Lower lobe of right lung (tissue), 2 donors: Measurements from ENCODE around the gene GAS7. TPM values are rescaled to one million over a fixed set of nuclear protein-coding genes. Genes with fewer than 3 reads are reported as not detected.

ENCODE experiments used
- ATAC-seq, 2 donors: fragments of 200-7000 bp; cut with Tn5 transposase; one replicate each; pipeline ENCODE4 v1.9.1; 2020 to 2022; ENCODE audit warnings: mild to moderate bottlenecking in 2 of 2, moderate library complexity in 2 of 2
- DNase-seq: peaks from one replicate; pipeline ENCODE4 v3.0.0-alpha.2; 2020
- H3K27ac ChIP-seq: fragments of 200-600 bp; one replicate; pipeline ENCODE4 v1.8.0; 2022
- H3K27me3 ChIP-seq: fragments of 200-600 bp; one replicate; pipeline ENCODE4 v1.8.0; 2022; ENCODE audit warnings: low read depth
- H3K36me3 ChIP-seq: fragments of 200-600 bp; one replicate; pipeline ENCODE4 v1.8.0; 2022; ENCODE audit warnings: mild to moderate bottlenecking
- H3K4me1 ChIP-seq: fragments of 200-600 bp; one replicate; pipeline ENCODE4 v1.8.0; 2022
- H3K4me3 ChIP-seq: fragments of 200-600 bp; one replicate; pipeline ENCODE4 v1.8.0; 2022; ENCODE audit warnings: mild to moderate bottlenecking
- H3K9me3 ChIP-seq: fragments of 200-600 bp; one replicate; pipeline ENCODE4 v1.8.0; 2022
- intact Hi-C: fragments of 100-400 bp; cut with DNase I; formaldehyde crosslinking; loops from one replicate; pipeline ENCODE4 v1.11.0; 2022
- total RNA-seq: library from RNA; stranded (reverse); fragmentation: NEBNext Ultra II Directional; extraction: Animal tissue kit (Norgen Biotek cat#: 25700); gene quantifications from one replicate; pipeline ENCODE4 v1.2.1, GENCODE V29; 2021
- TF ChIP-seq, protein P1 (sequence below): fragments of 200-600 bp; IDR thresholded peaks from one replicate; pipeline ENCODE4 v1.8.0; 2022; ENCODE audit warnings: antibody characterized with exemption, mild to moderate bottlenecking
- donor health status: DM: no; HTN: yes; CAD: no; lungs with severe emphysema.

GAS7 gene
- total RNA-seq, 1 donor from 2014 or later: 54.1 TPM

DNA sequence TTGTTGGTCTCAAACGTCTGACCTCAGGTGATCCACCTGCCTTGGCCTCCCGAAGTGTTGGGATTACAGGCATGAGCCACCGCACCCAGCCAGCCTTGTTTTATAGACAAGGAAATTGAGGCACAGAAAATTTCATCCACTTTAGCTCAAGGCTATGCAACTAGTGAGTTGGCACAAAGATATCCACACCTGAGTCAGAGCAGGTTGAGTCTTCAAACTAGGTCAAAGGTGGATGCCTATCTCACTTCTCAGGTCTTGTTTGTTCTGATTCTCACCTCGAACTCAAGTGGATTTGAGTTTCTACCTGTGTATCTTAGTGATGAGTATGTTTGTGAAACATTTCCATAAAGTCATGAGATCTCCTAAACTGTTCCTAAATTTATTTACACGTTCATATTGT lies 35.6 kb upstream of the GAS7 start:
- Histone ChIP-seq H3K4me1 (no peaks in the 10 kb centered on the region), H3K27ac (no peak overlapping the region), H3K4me3 (no peak overlapping the region), H3K36me3 (no peaks in the 10 kb centered on the region), H3K9me3 (no peaks in the 10 kb centered on the region), H3K27me3 (no peaks in the 10 kb centered on the region)
- intact Hi-C loops: no loop called here
- TF ChIP-seq, protein P1, sequence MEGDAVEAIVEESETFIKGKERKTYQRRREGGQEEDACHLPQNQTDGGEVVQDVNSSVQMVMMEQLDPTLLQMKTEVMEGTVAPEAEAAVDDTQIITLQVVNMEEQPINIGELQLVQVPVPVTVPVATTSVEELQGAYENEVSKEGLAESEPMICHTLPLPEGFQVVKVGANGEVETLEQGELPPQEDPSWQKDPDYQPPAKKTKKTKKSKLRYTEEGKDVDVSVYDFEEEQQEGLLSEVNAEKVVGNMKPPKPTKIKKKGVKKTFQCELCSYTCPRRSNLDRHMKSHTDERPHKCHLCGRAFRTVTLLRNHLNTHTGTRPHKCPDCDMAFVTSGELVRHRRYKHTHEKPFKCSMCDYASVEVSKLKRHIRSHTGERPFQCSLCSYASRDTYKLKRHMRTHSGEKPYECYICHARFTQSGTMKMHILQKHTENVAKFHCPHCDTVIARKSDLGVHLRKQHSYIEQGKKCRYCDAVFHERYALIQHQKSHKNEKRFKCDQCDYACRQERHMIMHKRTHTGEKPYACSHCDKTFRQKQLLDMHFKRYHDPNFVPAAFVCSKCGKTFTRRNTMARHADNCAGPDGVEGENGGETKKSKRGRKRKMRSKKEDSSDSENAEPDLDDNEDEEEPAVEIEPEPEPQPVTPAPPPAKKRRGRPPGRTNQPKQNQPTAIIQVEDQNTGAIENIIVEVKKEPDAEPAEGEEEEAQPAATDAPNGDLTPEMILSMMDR: no peak
- DNase-seq (no peak), ATAC-seq (no peak)

DNA sequence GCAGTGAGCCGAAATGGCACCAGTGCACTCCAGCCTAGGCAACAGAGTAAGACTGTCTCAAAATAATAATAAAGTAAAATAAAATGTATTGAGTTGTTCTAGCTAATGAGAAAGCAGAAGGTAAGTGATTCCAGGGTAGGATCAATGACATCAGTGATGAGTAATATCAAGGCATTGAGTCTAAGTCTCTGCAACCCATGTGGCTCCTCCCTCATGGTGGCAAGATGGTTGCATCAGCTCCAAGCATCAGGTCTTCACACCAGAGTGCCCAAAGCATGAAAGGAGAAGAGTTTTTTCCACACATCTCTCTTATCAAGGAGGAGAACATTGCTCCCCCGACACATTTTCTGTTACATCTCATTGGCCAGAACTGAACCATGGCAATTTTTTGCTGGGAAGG lies 34.8 kb upstream of the GAS7 start:
- Histone ChIP-seq H3K4me3 (no peak overlapping the region), H3K4me1 (no peaks in the 10 kb centered on the region), H3K27ac (no peak overlapping the region), H3K9me3 (no peaks in the 10 kb centered on the region), H3K36me3 (no peaks in the 10 kb centered on the region), H3K27me3 (no peaks in the 10 kb centered on the region)
- ATAC-seq: no peak
- DNase-seq: no peak
- intact Hi-C loops: no loop called here
- TF ChIP-seq, protein P1: no peak

DNA sequence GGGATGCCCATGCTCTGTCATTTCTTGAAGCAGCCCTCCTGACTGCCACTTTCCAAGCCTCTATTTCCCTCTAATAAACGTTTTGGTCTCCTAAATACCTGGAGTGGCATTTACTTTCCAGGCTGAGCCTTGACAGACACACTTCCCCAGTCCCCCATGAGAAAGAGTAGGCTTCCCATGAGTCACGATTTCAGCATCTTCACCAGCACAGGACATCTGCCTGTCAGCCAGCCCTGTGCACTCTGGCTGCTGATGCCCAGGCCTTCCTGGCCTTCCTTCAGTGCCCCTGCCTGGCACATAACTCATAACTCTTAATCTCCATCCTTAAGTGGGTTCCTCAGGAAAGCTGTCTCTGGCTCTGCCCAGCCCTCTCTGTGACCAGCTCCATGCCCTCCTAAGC lies 30.8 kb upstream of the GAS7 start:
- Histone ChIP-seq H3K4me1 (peaks cover 5% of the 10 kb centered on the region), H3K27ac (no peak overlapping the region), H3K27me3 (no peaks in the 10 kb centered on the region), H3K9me3 (no peaks in the 10 kb centered on the region), H3K36me3 (no peaks in the 10 kb centered on the region), H3K4me3 (no peak overlapping the region)
- intact Hi-C loops: no loop called here
- no peak for ATAC-seq
- TF ChIP-seq, protein P1: no peak
- DNase-seq: no peak

GRCh38 chr17:10226930-10227695 lies 28.7 kb upstream of the GAS7 start:
- no peaks in the 10 kb centered on the region for H3K36me3 ChIP-seq
- no peaks in the 10 kb centered on the region for H3K27me3 ChIP-seq
- intact Hi-C loops: no loop called here
- TF ChIP-seq, protein P1: peak; percentile 81
- no peak overlapping the region for H3K27ac ChIP-seq
- DNase-seq (peak; percentile 67), ATAC-seq (peak; percentile 76 to 84)
- H3K4me1 ChIP-seq: peaks cover 5% of the 10 kb centered on the region
- H3K4me3 ChIP-seq: no peak overlapping the region
- no peaks in the 10 kb centered on the region for H3K9me3 ChIP-seq

DNA sequence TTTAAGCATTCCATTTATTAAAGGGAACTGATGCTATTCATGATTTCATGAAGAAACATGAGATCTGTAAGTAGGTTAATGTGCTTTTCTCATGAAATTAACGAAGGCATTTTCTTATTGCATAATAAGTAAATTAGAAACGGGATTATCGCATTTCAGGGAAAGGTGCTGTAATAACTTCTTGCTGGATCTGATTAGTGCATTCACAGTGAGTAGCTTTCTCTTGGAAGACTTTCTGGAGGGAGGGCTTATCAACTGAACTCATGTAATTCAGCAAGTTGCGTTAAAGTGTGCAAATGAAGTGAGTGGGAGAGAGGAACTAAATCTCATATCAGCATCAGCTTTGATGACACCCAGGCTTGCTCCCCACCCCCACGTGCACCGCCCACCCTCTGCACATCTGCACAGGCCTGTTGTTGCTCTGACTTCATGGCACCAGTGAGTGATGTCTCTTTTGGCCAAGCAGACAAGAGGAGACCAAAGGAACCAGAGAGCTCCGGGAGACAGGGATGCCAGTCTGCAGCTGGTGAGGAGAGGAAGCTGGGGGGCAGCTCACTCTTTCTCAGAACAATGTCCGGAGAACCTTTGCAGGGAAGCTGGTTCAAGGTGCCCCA lies 26.3 kb upstream of the GAS7 start:
- no peaks in the 10 kb centered on the region for H3K27me3 ChIP-seq
- no peaks in the 10 kb centered on the region for H3K9me3 ChIP-seq
- no peak for ATAC-seq
- no peak overlapping the region for H3K4me3 ChIP-seq
- H3K36me3 ChIP-seq: no peaks in the 10 kb centered on the region
- TF ChIP-seq, protein P1: no peak
- DNase-seq: no peak
- intact Hi-C loops: no loop called here
- no peak overlapping the region for H3K27ac ChIP-seq
- peaks cover 5% of the 10 kb centered on the region for H3K4me1 ChIP-seq
